Activated T-helper 1 cell treated with anti-CD3 and anti-CD28 coated beads, Interleukin-12 subunit alpha, Interleukin-12 subunit beta, Interleukin-2, Interleukin-4 antibody, amounts not matched to agents 30 ng/mL and 10 ng/mL and 1 ng/mL, durations not matched to agents 14 hours and 24 hours and 36 hours (primary cell): Measurements from ENCODE around the gene CMPK2. TPM values are rescaled to one million over a fixed set of nuclear protein-coding genes. Genes with fewer than 3 reads are reported as not detected.

Experiments used
- DNase-seq: peaks from one replicate; pipeline ENCODE4 v3.0.0; 2021; ENCODE audit warnings: low spot score
- H3K27ac Mint-ChIP-seq: one replicate; pipeline ENCODE4 v1.8.0; 2021; ENCODE audit warnings: mild to moderate bottlenecking, mixed read lengths
- H3K27me3 Mint-ChIP-seq: one replicate; pipeline ENCODE4 v1.8.0; 2022; ENCODE audit warnings: mild to moderate bottlenecking, moderate library complexity, mixed read lengths; ENCODE audit not compliant: insufficient read depth
- H3K36me3 Mint-ChIP-seq: one replicate; pipeline ENCODE4 v1.8.0; 2021; ENCODE audit warnings: low read depth, mixed read lengths
- H3K4me1 Mint-ChIP-seq: one replicate; pipeline ENCODE4 v1.8.0; 2021; ENCODE audit warnings: low read depth, mixed read lengths
- H3K4me3 Mint-ChIP-seq: one replicate; pipeline ENCODE4 v1.8.0; 2021; ENCODE audit warnings: mild to moderate bottlenecking, moderate library complexity, mixed read lengths
- H3K9me3 Mint-ChIP-seq: one replicate; pipeline ENCODE4 v1.8.0; 2021; ENCODE audit warnings: mixed read lengths
- intact Hi-C: fragments of 100-400 bp; cut with micrococcal nuclease; formaldehyde crosslinking; loops from one replicate; pipeline ENCODE4 v1.15.1; 2024
- total RNA-seq: library from RNA; stranded (reverse); gene quantifications from 2 replicates; pipeline ENCODE4 v1.2.3, GENCODE V29; 2022

The CMPK2 gene
- total RNA-seq, 1 donor from 2014 or later = 4.1 TPM

- Mint-ChIP-seq H3K4me1 (no peaks in the 10 kb centered on the region), H3K36me3 (no peaks in the 10 kb centered on the region), H3K27me3 (peaks cover 18% of the 10 kb centered on the region), H3K9me3 (no peaks in the 10 kb centered on the region), H3K4me3 (no peak overlapping the region), H3K27ac (no peak overlapping the region)
- DNase-seq = no peak
- intact Hi-C loops = no loop called here
These were observed 50.8 kb downstream of the CMPK2 start for GRCh38 chr2:6814869-6815268.

GRCh38 chr2:6814312-6814711 lies 51.4 kb downstream of the CMPK2 start:
- H3K36me3 Mint-ChIP-seq = no peaks in the 10 kb centered on the region
- peaks cover 15% of the 10 kb centered on the region for H3K27me3 Mint-ChIP-seq
- no peak for DNase-seq
- no peaks in the 10 kb centered on the region for H3K4me1 Mint-ChIP-seq
- H3K9me3 Mint-ChIP-seq = no peaks in the 10 kb centered on the region
- intact Hi-C loops = no loop called here
- no peak overlapping the region for H3K4me3 Mint-ChIP-seq
- H3K27ac Mint-ChIP-seq = no peak overlapping the region

GRCh38 chr2:6813573-6813972 lies 52.1 kb downstream of the CMPK2 start:
- intact Hi-C loops = no loop called here
- no peak for DNase-seq
- Mint-ChIP-seq H3K27me3 (peaks cover 17% of the 10 kb centered on the region), H3K27ac (no peak overlapping the region), H3K36me3 (no peaks in the 10 kb centered on the region), H3K4me3 (no peak overlapping the region), H3K4me1 (no peaks in the 10 kb centered on the region), H3K9me3 (no peaks in the 10 kb centered on the region)

- Mint-ChIP-seq H3K27me3 (peaks cover 17% of the 10 kb centered on the region), H3K36me3 (no peaks in the 10 kb centered on the region), H3K4me1 (no peaks in the 10 kb centered on the region), H3K9me3 (no peaks in the 10 kb centered on the region), H3K4me3 (no peak overlapping the region), H3K27ac (no peak overlapping the region)
- no peak for DNase-seq
- intact Hi-C loops = no loop called here
These were observed 52.7 kb downstream of the CMPK2 start for GRCh38 chr2:6812857-6813530.

GRCh38 chr2:6810961-6811360 lies 54.7 kb downstream of the CMPK2 start:
- Mint-ChIP-seq H3K9me3 (no peaks in the 10 kb centered on the region), H3K27ac (no peak overlapping the region), H3K4me3 (no peak overlapping the region), H3K27me3 (peaks cover 12% of the 10 kb centered on the region), H3K4me1 (no peaks in the 10 kb centered on the region), H3K36me3 (no peaks in the 10 kb centered on the region)
- no peak for DNase-seq
- intact Hi-C loops = no loop called here

GRCh38 chr2:6808426-6808825 lies 57.3 kb downstream of the CMPK2 start:
- Mint-ChIP-seq H3K9me3 (no peaks in the 10 kb centered on the region), H3K4me1 (no peaks in the 10 kb centered on the region), H3K4me3 (no peak overlapping the region), H3K36me3 (no peaks in the 10 kb centered on the region), H3K27me3 (peaks cover 10% of the 10 kb centered on the region), H3K27ac (no peak overlapping the region)
- DNase-seq = no peak
- intact Hi-C loops = no loop called here

GRCh38 chr2:6806604-6807003 lies 59.1 kb downstream of the CMPK2 start:
- Mint-ChIP-seq H3K27me3 (peaks cover 17% of the 10 kb centered on the region), H3K36me3 (no peaks in the 10 kb centered on the region), H3K27ac (no peak overlapping the region), H3K4me1 (no peaks in the 10 kb centered on the region), H3K9me3 (no peaks in the 10 kb centered on the region), H3K4me3 (no peak overlapping the region)
- intact Hi-C loops = no loop called here
- DNase-seq = no peak

- H3K4me1 Mint-ChIP-seq = no peaks in the 10 kb centered on the region
- intact Hi-C loops = no loop called here
- H3K9me3 Mint-ChIP-seq = no peaks in the 10 kb centered on the region
- H3K27ac Mint-ChIP-seq = no peak overlapping the region
- no peak for DNase-seq
- no peaks in the 10 kb centered on the region for H3K36me3 Mint-ChIP-seq
- peaks cover 16% of the 10 kb centered on the region for H3K27me3 Mint-ChIP-seq
- no peak overlapping the region for H3K4me3 Mint-ChIP-seq
These were observed 65.2 kb downstream of the CMPK2 start for GRCh38 chr2:6800553-6800952.

Other genes starting within 250 kb of the CMPK2 start
- 2.2 and 2.4 TPM in 2 replicates for gene RSAD2, start 11.9 kb upstream of the CMPK2 start, total RNA-seq
- 14.4 and 16.6 TPM in 2 replicates for gene RNF144A, start 51.5 kb upstream of the CMPK2 start, total RNA-seq